ENCODE measurements around the gene PPP1R2C. TPM values are rescaled to one million over a fixed set of nuclear protein-coding genes. Genes with fewer than 3 reads are reported as not detected.

PPP1R2C gene
- total and polyA plus RNA-seq, 2 of the 4 experiments (the other 2 are of a cell fraction) = not detected

DNA sequence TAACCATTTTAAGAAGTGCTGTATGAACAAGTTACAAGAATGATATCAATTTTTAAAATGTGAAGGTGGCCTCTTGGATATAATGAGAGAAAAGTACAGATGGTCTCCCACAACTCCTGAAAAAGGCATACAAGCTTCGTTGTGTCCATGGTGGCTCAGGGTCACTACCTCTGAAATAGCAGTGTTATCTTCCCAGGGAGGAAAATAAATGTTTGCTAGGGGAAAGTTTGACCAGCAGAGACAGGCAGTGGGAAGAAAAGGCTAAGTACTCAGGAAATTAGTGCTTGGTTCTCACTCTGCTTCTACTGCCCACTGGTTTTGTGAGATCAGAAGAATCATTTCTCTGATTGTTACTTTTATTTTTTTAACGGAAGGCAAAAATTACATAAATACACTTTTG is 39.4 kb downstream of the PPP1R2C start:
- no peak overlapping the region for H3K23ac ChIP-seq (ENCODE audit: low read depth, low read length)
- no peak overlapping the region for H2AFZ ChIP-seq (replicated peaks; ENCODE audit: low read length, poor library complexity)
- no peaks in the 10 kb centered on the region; the same call in 1 of the 2 replicates for H3K27me3 ChIP-seq (ENCODE audit: control insufficient read depth, insufficient read depth, low read length)
- CTCF ChIA-PET = no interaction called here
- H2AK9ac ChIP-seq (replicated peaks; ENCODE audit: low read depth, low read length, poor library complexity) = no peak overlapping the region
- no peaks in the 10 kb centered on the region for H4K20me1 ChIP-seq (ENCODE audit: insufficient read depth, low read length)
- POLR2A ChIA-PET (ENCODE audit: unreplicated experiment) = no interaction called here
- H3K79me1 ChIP-seq (ENCODE audit: low read depth in 1 of 2, low read length in 2 of 2) = no peaks in the 10 kb centered on the region
- intact Hi-C loops (cut with micrococcal nuclease) = no loop called here
- H4K8ac ChIP-seq (ENCODE audit: low read depth in 2 of 2, low read length in 2 of 2) = no peak overlapping the region
- in situ Hi-C loops (cut with MboI; ENCODE audit: low sequenced_read_pairs) = loop anchor here (25.0 kb wide), 1 partner anchor 951 kb away; no protein-coding TSS in a partner anchor
- H2BK5ac ChIP-seq (ENCODE audit: low read depth, low read length, poor library complexity, severe bottlenecking) = no peak overlapping the region
- dilution Hi-C loops (cut with HindIII; ENCODE audit: low sequenced_read_pairs, unreplicated experiment) = no loop called here
- no TSS peak for BruUV-seq (replicated peaks)
- H3K4ac ChIP-seq (ENCODE audit: low read depth, low read length) = no peak overlapping the region
- H3K27ac ChIP-seq (ENCODE audit: insufficient read depth, low read length) = no peak overlapping the region
- no CpG with 5 or more reads among the region's 2 CpGs for WGBS, 2 experiments (ENCODE audit: extremely low coverage in 2 of 2, insufficient read length in 1 of 2)
- H3K14ac ChIP-seq (replicated peaks; ENCODE audit: low read depth, low read length) = no peak overlapping the region
- no peak overlapping the region for H2BK120ac ChIP-seq (ENCODE audit: low read depth, low read length)
- no peak overlapping the region for H2BK15ac ChIP-seq (ENCODE audit: low read depth, low read length)
- no peak overlapping the region for H3K4me2 ChIP-seq (ENCODE audit: low read depth, low read length)
- H4K91ac ChIP-seq (ENCODE audit: insufficient read depth, low read depth, low read length) = no peak overlapping the region
- no peaks in the 10 kb centered on the region for H3K9me1 ChIP-seq (ENCODE audit: insufficient read depth, low read length)
- H3K4me3 ChIP-seq (ENCODE audit: insufficient read depth, low read depth, low read length) = no peak overlapping the region
- H2AK5ac ChIP-seq (ENCODE audit: low read depth, low read length) = no peak overlapping the region
- H3K9ac ChIP-seq (ENCODE audit: low read depth, low read length) = no peak overlapping the region
- H4K5ac ChIP-seq (ENCODE audit: low read depth, low read length) = no peak overlapping the region
- H3K56ac ChIP-seq (ENCODE audit: extremely low read depth, insufficient read depth, low read length) = no peak overlapping the region
- H3K9me3 ChIP-seq (ENCODE audit: control insufficient read depth, insufficient read depth, low read length) = no peaks in the 10 kb centered on the region
- no peak overlapping the region for H3K18ac ChIP-seq (ENCODE audit: low read depth, low read length)
- no peak for DNase-seq
- no peaks in the 10 kb centered on the region for H3K36me3 ChIP-seq (ENCODE audit: control insufficient read depth, insufficient read depth, low read length)
- no peak for ATAC-seq (ENCODE audit: low read depth)
- TF ChIP-seq RFX5 (IDR thresholded peaks at IDR 0.05; ENCODE audit: low read depth, low read length) (no peak), MAZ (IDR thresholded peaks at IDR 0.05; ENCODE audit: borderline replicate concordance, low read depth, low read length) (no peak), BHLHE40 (IDR thresholded peaks at IDR 0.05; ENCODE audit: low read depth, low read length) (no peak), SMC3 (IDR thresholded peaks at IDR 0.05; ENCODE audit: low read depth, low read length) (no peak), POLR2A (IDR thresholded peaks at IDR 0.05; ENCODE audit: low read depth, low read length) (no peak), FOS (IDR thresholded peaks at IDR 0.05; ENCODE audit: low read depth, low read length) (no peak), RAD21 (IDR thresholded peaks at IDR 0.05; ENCODE audit: low read length) (no peak), CTCF (conservative IDR thresholded peaks at IDR 0.05; ENCODE audit: low read depth, low read length) (no peak), RCOR1 (IDR thresholded peaks at IDR 0.05; ENCODE audit: insufficient replicate concordance, low read length) (no peak), CEBPB (IDR thresholded peaks at IDR 0.05; ENCODE audit: low read depth, low read length) (no peak), MXI1 (IDR thresholded peaks at IDR 0.05; ENCODE audit: borderline replicate concordance, low read depth, low read length) (no peak), MAFK (IDR thresholded peaks at IDR 0.05; ENCODE audit: low read depth, low read length) (no peak), CHD1 (IDR thresholded peaks at IDR 0.05; ENCODE audit: low read depth, low read length) (no peak)
- TF ChIP-seq, protein P1, sequence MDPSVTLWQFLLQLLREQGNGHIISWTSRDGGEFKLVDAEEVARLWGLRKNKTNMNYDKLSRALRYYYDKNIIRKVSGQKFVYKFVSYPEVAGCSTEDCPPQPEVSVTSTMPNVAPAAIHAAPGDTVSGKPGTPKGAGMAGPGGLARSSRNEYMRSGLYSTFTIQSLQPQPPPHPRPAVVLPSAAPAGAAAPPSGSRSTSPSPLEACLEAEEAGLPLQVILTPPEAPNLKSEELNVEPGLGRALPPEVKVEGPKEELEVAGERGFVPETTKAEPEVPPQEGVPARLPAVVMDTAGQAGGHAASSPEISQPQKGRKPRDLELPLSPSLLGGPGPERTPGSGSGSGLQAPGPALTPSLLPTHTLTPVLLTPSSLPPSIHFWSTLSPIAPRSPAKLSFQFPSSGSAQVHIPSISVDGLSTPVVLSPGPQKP (IDR thresholded peaks at IDR 0.05; ENCODE audit: borderline replicate concordance, low read depth, low read length) = no peak
- no peaks in the 10 kb centered on the region for H3K4me1 ChIP-seq (ENCODE audit: control insufficient read depth, insufficient read depth, low read length)
- H2BK20ac ChIP-seq (ENCODE audit: low read depth, low read length) = no peak overlapping the region
